ENCODE results near the gene SLC35C1.

- no peak for TF ChIP-seq CTCF (IDR thresholded peaks at IDR 0.05)
- no peak for TF ChIP-seq POLR2A (IDR thresholded peaks at IDR 0.05)
These were observed 6.0 kb upstream of the SLC35C1 start for GRCh38 chr11:45798793-45799441.
